PC-9 (cell line): ENCODE results near the gene STX16. TPM values are rescaled to one million over a fixed set of nuclear protein-coding genes. Genes with fewer than 3 reads are reported as not detected.

Source experiments
- BruUV-seq: library from RNA; stranded (reverse); fragments of 400-500 nt; replicated peaks from 2 replicates; lab custom pipeline; 2021; lab: Mats Ljungman, UMichigan
- CTCF ChIA-PET: fragments of 300-600 bp; sonication (Branson Sonifier 250); formaldehyde crosslinking; loops from one replicate; lab custom pipeline; 2022; ENCODE audit warnings: antibody characterized with exemption; lab: Charles Lee
- POLR2A ChIA-PET: fragments of 300-600 bp; sonication (Branson Sonifier 250); formaldehyde crosslinking; loops from one replicate; lab custom pipeline; 2022; ENCODE audit warnings: antibody characterized with exemption; ENCODE audit not compliant: unreplicated experiment; lab: Charles Lee
- DNase-seq, 2 experiments: peaks; one replicate each; pipeline versions ENCODE4 v3.0.0 to v3.0.0-alpha.2; 2015 to 2022; ENCODE audit warnings: mixed read lengths in 1 of 2
- H2AFZ ChIP-seq: fragments of 200-600 bp; sonication (generic); 2 replicates; pipeline ENCODE4 v1.8.1; 2017; ENCODE audit warnings: antibody characterized with exemption
- H3F3A ChIP-seq: fragments of 200-600 bp; sonication (generic); 2 replicates; pipeline ENCODE4 v1.8.1; 2017; ENCODE audit warnings: antibody characterized with exemption, mild to moderate bottlenecking, low read depth; ENCODE audit not compliant: insufficient read depth
- H3K27ac ChIP-seq: fragments of 200-600 bp; sonication (generic); 2 replicates; pipeline ENCODE4 v1.6.1; 2016; ENCODE audit warnings: mixed run types
- H3K27me3 ChIP-seq: fragments of 200-600 bp; sonication (generic); 2 replicates; pipeline ENCODE4 v1.6.1; 2016; ENCODE audit warnings: low read depth, mixed run types; ENCODE audit not compliant: insufficient read depth
- H3K36me3 ChIP-seq: fragments of 200-600 bp; sonication (generic); 2 replicates; pipeline ENCODE4 v1.6.1; 2016; ENCODE audit warnings: low read depth, mixed run types
- H3K4me1 ChIP-seq: fragments of 200-600 bp; sonication (generic); replicated peaks from 2 replicates; pipeline ENCODE4 v1.6.1; 2016; ENCODE audit warnings: mixed run types; ENCODE audit not compliant: insufficient read depth
- H3K4me2 ChIP-seq: fragments of 200-600 bp; sonication (generic); 2 replicates; pipeline ENCODE4 v1.6.1; 2017; ENCODE audit warnings: mixed run types
- H3K4me3 ChIP-seq: fragments of 200-600 bp; sonication (generic); 2 replicates; pipeline ENCODE4 v1.6.1; 2016; ENCODE audit warnings: mixed run types
- H3K79me2 ChIP-seq: fragments of 200-600 bp; sonication (generic); 2 replicates; pipeline ENCODE4 v1.6.1; 2017; ENCODE audit warnings: low read depth, mixed run types
- H3K9me2 ChIP-seq: fragments of 200-600 bp; sonication (generic); 2 replicates; pipeline ENCODE4 v1.8.1; 2017; ENCODE audit warnings: mild to moderate bottlenecking; ENCODE audit not compliant: insufficient read depth
- H3K9me3 ChIP-seq: fragments of 200-600 bp; sonication (generic); 2 replicates; pipeline ENCODE4 v1.8.1; 2016; ENCODE audit warnings: low read depth; ENCODE audit not compliant: insufficient read depth
- H4K20me1 ChIP-seq: fragments of 200-600 bp; sonication (generic); 2 replicates; pipeline ENCODE4 v1.8.1; 2017; ENCODE audit not compliant: insufficient read depth
- CTCF ChIP-seq: fragments of 200-600 bp; sonication (generic); conservative IDR thresholded peaks from 2 replicates; pipeline ENCODE4 v1.6.1; 2017; ENCODE audit warnings: mixed run types, antibody characterized with exemption, mild to moderate bottlenecking, moderate library complexity
- EZH2 ChIP-seq: fragments of 200-600 bp; sonication (generic); IDR thresholded peaks from 2 replicates; pipeline ENCODE4 v1.8.0; 2017; ENCODE audit warnings: antibody characterized with exemption, low read depth
- intact Hi-C: fragments of 100-400 bp; cut with micrococcal nuclease; formaldehyde crosslinking; loops from one replicate; pipeline ENCODE4 v1.10.0; 2022; ENCODE audit not compliant: unreplicated experiment
- total RNA-seq: library from RNA; stranded (reverse); gene quantifications from 2 replicates; pipeline ENCODE4 v1.2.3, GENCODE V29; 2021

Gene STX16
- total RNA-seq, 1 experiment from 2014 or later, result 76.3 TPM

GRCh38 chr20:58718729-58719128 is 67.6 kb downstream of the STX16 start:
- no peaks in the 10 kb centered on the region for H3K79me2 ChIP-seq
- no peaks in the 10 kb centered on the region for H3K4me1 ChIP-seq
- no peaks in the 10 kb centered on the region for H3K36me3 ChIP-seq
- no peaks in the 10 kb centered on the region for H4K20me1 ChIP-seq
- TSS peak; percentile 21 for BruUV-seq
- no peak for TF ChIP-seq EZH2
- TF ChIP-seq CTCF, result no peak
- no peak overlapping the region for H3K4me2 ChIP-seq
- DNase-seq, result no peak
- H3K4me3 ChIP-seq, result no peak overlapping the region
- CTCF ChIA-PET, result no interaction called here
- no peak overlapping the region for H3K27ac ChIP-seq
- intact Hi-C loops, result no loop called here
- H3K9me3 ChIP-seq, result no peaks in the 10 kb centered on the region
- POLR2A ChIA-PET, result no interaction called here
- peaks cover 55% of the 10 kb centered on the region for H3K27me3 ChIP-seq
- H3F3A ChIP-seq, result no peaks in the 10 kb centered on the region
- no peak overlapping the region for H2AFZ ChIP-seq
- no peaks in the 10 kb centered on the region for H3K9me2 ChIP-seq

- ChIA-PET POLR2A (no interaction called here), CTCF (no interaction called here)
- Histone ChIP-seq H3K9me3 (no peaks in the 10 kb centered on the region), H3K4me1 (no peaks in the 10 kb centered on the region), H3K4me3 (no peak overlapping the region), H3K27me3 (peaks cover 61% of the 10 kb centered on the region), H3K27ac (no peak overlapping the region), H3F3A (no peaks in the 10 kb centered on the region), H2AFZ (no peak overlapping the region), H3K79me2 (no peaks in the 10 kb centered on the region), H4K20me1 (no peaks in the 10 kb centered on the region), H3K9me2 (no peaks in the 10 kb centered on the region), H3K4me2 (no peak overlapping the region), H3K36me3 (no peaks in the 10 kb centered on the region)
- TF ChIP-seq EZH2, result no peak
- no peak for TF ChIP-seq CTCF
- no peak for DNase-seq
- no TSS peak for BruUV-seq
- intact Hi-C loops, result no loop called here
Observed at GRCh38 chr20:58719258-58719657, 68.2 kb downstream of the STX16 start.

- intact Hi-C loops, result no loop called here
Observed at GRCh38 chr20:58719971-58720371, 68.9 kb downstream of the STX16 start.

More at GRCh38 chr20:58719971-58720371, 68.9 kb downstream of the STX16 start:
- no peak overlapping the region for H3K4me3 ChIP-seq
- H3K4me2 ChIP-seq, result no peak overlapping the region
- H2AFZ ChIP-seq, result no peak overlapping the region
- H3K27me3 ChIP-seq, result peaks cover 68% of the 10 kb centered on the region
- DNase-seq, result no peak
- CTCF ChIA-PET, result no interaction called here
- H3F3A ChIP-seq, result no peaks in the 10 kb centered on the region
- H4K20me1 ChIP-seq, result no peaks in the 10 kb centered on the region
- no peaks in the 10 kb centered on the region for H3K79me2 ChIP-seq
- POLR2A ChIA-PET, result no interaction called here
- TF ChIP-seq EZH2, result no peak
- no peak for TF ChIP-seq CTCF
- BruUV-seq, result no TSS peak
- H3K9me2 ChIP-seq, result no peaks in the 10 kb centered on the region
- H3K27ac ChIP-seq, result no peak overlapping the region
- H3K9me3 ChIP-seq, result peaks cover 2% of the 10 kb centered on the region; the same call in 1 of the 2 replicates
- no peaks in the 10 kb centered on the region for H3K36me3 ChIP-seq
- H3K4me1 ChIP-seq, result no peaks in the 10 kb centered on the region
